ENCODE results near the gene IL36G. TPM values are rescaled to one million over a fixed set of nuclear protein-coding genes. Genes with fewer than 3 reads are reported as not detected.

Gene IL36G
- total RNA-seq, 1 experiment from 2014 or later: not detected

DNA sequence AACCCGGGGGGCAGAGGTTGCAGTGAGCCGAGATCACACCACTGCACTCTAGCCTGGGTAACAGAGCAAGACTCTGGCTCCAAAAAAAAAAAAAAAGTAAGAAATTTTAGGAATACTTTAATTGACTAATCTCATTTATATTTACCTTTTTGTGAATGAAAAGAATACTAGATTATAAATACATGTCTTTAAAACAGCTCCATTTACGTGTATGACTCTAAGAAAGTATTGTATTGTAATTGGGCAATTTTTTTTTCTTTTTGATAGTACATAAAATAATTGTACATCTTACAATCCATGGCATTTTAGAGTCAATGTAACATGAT lies 35.5 kb downstream of the IL36G start:
- ChIA-PET POLR2A (no interaction called here), CTCF (no interaction called here)
- H3K27me3 Mint-ChIP-seq (ENCODE audit: insufficient read depth, unreplicated experiment): peaks cover 20% of the 10 kb centered on the region
- no TSS peak for BruUV-seq (replicated peaks)
- TF ChIP-seq, protein P1, sequence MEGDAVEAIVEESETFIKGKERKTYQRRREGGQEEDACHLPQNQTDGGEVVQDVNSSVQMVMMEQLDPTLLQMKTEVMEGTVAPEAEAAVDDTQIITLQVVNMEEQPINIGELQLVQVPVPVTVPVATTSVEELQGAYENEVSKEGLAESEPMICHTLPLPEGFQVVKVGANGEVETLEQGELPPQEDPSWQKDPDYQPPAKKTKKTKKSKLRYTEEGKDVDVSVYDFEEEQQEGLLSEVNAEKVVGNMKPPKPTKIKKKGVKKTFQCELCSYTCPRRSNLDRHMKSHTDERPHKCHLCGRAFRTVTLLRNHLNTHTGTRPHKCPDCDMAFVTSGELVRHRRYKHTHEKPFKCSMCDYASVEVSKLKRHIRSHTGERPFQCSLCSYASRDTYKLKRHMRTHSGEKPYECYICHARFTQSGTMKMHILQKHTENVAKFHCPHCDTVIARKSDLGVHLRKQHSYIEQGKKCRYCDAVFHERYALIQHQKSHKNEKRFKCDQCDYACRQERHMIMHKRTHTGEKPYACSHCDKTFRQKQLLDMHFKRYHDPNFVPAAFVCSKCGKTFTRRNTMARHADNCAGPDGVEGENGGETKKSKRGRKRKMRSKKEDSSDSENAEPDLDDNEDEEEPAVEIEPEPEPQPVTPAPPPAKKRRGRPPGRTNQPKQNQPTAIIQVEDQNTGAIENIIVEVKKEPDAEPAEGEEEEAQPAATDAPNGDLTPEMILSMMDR (IDR thresholded peaks at IDR 0.05; ENCODE audit: insufficient read depth in 1 of 2, low read depth in 1 of 2, low read length in 1 of 2, severe bottlenecking in 1 of 2, unreplicated experiment in 1 of 2): no peak
- intact Hi-C loops (cut with micrococcal nuclease; ENCODE audit: unreplicated experiment): no loop called here
- Histone ChIP-seq H3K36me3 (ENCODE audit: control insufficient read depth, insufficient read depth, low read length) (no peaks in the 10 kb centered on the region), H3K4me3 (ENCODE audit: low read depth, low read length) (no peak overlapping the region), H3K27me3 (replicated peaks; ENCODE audit: control insufficient read depth, insufficient read depth, low read length) (no peaks in the 10 kb centered on the region), H3K9me3 (no peaks in the 10 kb centered on the region), H3K4me1 (no peaks in the 10 kb centered on the region)
- H3K4me1 Mint-ChIP-seq (ENCODE audit: low read depth, unreplicated experiment): no peaks in the 10 kb centered on the region
- no peak overlapping the region for H3K4me3 Mint-ChIP-seq (ENCODE audit: unreplicated experiment)
- H3K27ac Mint-ChIP-seq (ENCODE audit: unreplicated experiment): no peak overlapping the region
- no peak for DNase-seq
- no peaks in the 10 kb centered on the region for H3K36me3 Mint-ChIP-seq (ENCODE audit: insufficient read depth, unreplicated experiment)
- peaks cover 17% of the 10 kb centered on the region for H3K9me3 Mint-ChIP-seq (ENCODE audit: unreplicated experiment)

DNA sequence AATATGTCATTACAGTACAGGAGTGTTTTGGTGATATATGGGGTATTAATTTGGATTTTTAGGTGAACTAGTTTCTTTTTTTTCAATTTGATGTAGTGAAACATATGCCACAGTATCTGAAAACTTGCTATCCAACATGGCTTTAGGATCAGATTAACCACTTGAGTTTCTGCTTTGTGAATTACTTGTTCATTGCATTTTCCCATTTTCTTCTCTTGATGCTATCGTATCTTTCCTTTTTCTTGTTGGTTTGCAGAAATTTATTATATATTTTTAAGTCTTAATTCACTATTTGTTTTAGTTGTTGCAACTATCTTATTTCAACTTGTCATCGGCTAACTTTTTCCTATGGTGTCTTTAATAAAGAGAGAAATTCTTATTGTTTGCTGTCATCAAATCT lies 36.3 kb downstream of the IL36G start:
- Histone ChIP-seq H3K27me3 (replicated peaks; ENCODE audit: control insufficient read depth, insufficient read depth, low read length) (no peaks in the 10 kb centered on the region), H3K4me3 (ENCODE audit: low read depth, low read length) (no peak overlapping the region), H3K36me3 (ENCODE audit: control insufficient read depth, insufficient read depth, low read length) (no peaks in the 10 kb centered on the region), H3K4me1 (no peaks in the 10 kb centered on the region), H3K9me3 (no peaks in the 10 kb centered on the region)
- H3K27me3 Mint-ChIP-seq (ENCODE audit: insufficient read depth, unreplicated experiment): peaks cover 27% of the 10 kb centered on the region
- CTCF ChIA-PET: no interaction called here
- POLR2A ChIA-PET: no interaction called here
- H3K4me1 Mint-ChIP-seq (ENCODE audit: low read depth, unreplicated experiment): no peaks in the 10 kb centered on the region
- TF ChIP-seq, protein P1 (IDR thresholded peaks at IDR 0.05; ENCODE audit: insufficient read depth in 1 of 2, low read depth in 1 of 2, low read length in 1 of 2, severe bottlenecking in 1 of 2, unreplicated experiment in 1 of 2): no peak
- no peak overlapping the region for H3K27ac Mint-ChIP-seq (ENCODE audit: unreplicated experiment)
- no peaks in the 10 kb centered on the region for H3K36me3 Mint-ChIP-seq (ENCODE audit: insufficient read depth, unreplicated experiment)
- intact Hi-C loops (cut with micrococcal nuclease; ENCODE audit: unreplicated experiment): no loop called here
- no TSS peak for BruUV-seq (replicated peaks)
- peaks cover 25% of the 10 kb centered on the region for H3K9me3 Mint-ChIP-seq (ENCODE audit: unreplicated experiment)
- no peak overlapping the region for H3K4me3 Mint-ChIP-seq (ENCODE audit: unreplicated experiment)
- no peak for DNase-seq

DNA sequence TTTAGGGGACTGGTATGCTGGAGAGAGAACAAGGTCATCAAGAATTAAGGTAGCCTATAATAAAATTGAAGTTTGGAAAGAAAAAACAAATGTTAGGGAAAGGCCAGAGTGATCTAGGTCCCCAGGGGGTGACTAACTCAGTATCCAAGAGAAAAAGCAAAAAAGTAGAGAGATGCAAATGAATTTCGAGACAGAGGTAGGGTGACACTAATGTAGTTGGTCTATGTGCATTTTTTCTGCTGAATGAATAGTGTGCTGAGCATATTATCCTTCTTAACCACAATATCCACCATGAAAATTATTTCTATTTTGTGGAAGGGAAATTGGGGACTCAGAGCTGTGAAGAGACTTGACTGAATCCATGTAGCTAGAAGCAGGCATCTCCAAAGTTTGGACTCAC lies 37.2 kb downstream of the IL36G start:
- POLR2A ChIA-PET: no interaction called here
- Mint-ChIP-seq H3K36me3 (ENCODE audit: insufficient read depth, unreplicated experiment) (no peaks in the 10 kb centered on the region), H3K4me1 (ENCODE audit: low read depth, unreplicated experiment) (no peaks in the 10 kb centered on the region), H3K9me3 (ENCODE audit: unreplicated experiment) (peaks cover 35% of the 10 kb centered on the region), H3K4me3 (ENCODE audit: unreplicated experiment) (no peak overlapping the region), H3K27ac (ENCODE audit: unreplicated experiment) (no peak overlapping the region), H3K27me3 (ENCODE audit: insufficient read depth, unreplicated experiment) (peaks cover 30% of the 10 kb centered on the region)
- no peaks in the 10 kb centered on the region for H3K4me1 ChIP-seq
- TF ChIP-seq, protein P1 (IDR thresholded peaks at IDR 0.05; ENCODE audit: insufficient read depth in 1 of 2, low read depth in 1 of 2, low read length in 1 of 2, severe bottlenecking in 1 of 2, unreplicated experiment in 1 of 2): no peak
- intact Hi-C loops (cut with micrococcal nuclease; ENCODE audit: unreplicated experiment): no loop called here
- no peak for DNase-seq
- CTCF ChIA-PET: no interaction called here
- H3K36me3 ChIP-seq (ENCODE audit: control insufficient read depth, insufficient read depth, low read length): no peaks in the 10 kb centered on the region
- BruUV-seq (replicated peaks): no TSS peak
- no peaks in the 10 kb centered on the region for H3K9me3 ChIP-seq
- H3K4me3 ChIP-seq (ENCODE audit: low read depth, low read length): no peak overlapping the region
- no peaks in the 10 kb centered on the region for H3K27me3 ChIP-seq (replicated peaks; ENCODE audit: control insufficient read depth, insufficient read depth, low read length)

Data from Caco-2 (cell line).